HG03066 (cell line): ENCODE measurements around the gene CTSF.
"Not testable (repeated sequence)": the region's sequence is repeated elsewhere in the genome, so short reads cannot be mapped to it uniquely, and the experiment has no call there.

Experiments
- ATAC-seq: cut with Tn5 transposase; IDR thresholded peaks from one replicate; pipeline ENCODE4 v1.9.1; 2021; ENCODE audit warnings: low read depth; ENCODE audit not compliant: unreplicated experiment

Gene CTSF

DNA sequence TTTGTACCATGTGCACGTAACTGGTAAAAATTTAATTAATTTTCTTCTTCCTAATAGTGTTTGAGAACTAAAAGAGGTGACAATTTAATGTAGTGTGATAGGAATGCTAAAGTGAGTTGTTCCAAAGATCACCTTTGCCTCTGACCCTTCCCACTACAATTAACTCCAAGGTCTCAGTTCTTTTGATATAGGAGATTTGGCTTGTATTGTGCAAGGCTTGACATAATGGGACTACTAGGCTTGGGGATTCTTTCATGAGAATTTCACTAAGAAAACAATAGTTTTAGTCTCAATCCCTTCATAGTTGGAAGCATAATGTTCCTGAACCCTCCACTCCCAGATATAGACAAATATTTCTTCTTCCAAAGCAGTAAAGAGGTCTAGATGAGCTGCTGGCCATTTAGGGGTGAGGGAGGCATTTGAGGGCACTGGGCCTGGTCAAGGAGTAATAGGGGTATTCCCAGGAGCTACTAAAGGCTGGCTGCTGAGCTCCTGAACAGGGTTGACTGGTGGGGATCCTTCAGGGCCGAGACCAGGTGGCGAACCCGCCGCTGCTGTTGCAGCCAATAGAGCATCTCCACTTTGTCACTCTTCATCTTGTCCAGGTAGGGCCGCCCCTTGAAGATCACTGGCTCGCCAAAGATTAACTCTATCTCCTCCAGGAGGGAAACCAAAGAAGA, 21.7 kb upstream of the CTSF start:
- ATAC-seq = no peak

GRCh38 chr11:66589315-66589714, 20.9 kb upstream of the CTSF start:
- not testable (repeated sequence) for ATAC-seq

- ATAC-seq = no peak
These were observed 17.7 kb upstream of the CTSF start for GRCh38 chr11:66586136-66586535.

DNA sequence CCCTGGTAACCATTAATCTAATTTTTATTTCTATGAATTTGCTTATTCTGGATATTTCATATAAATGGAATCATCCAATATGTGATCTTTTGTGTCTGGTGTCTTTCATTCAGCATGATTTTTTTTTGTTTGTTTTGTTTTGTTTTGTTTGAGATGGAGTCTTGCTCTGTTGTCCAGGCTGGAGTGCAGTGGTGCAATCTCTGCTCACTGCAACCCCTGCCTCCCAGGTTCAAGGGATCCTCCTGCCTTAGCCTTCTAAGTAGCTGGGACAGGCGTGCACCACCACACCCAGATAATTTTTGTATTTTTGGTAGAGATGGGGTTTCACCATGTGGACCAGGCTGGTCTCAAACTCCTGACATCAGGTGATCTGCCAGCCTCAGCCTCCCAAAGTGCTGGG, 17.0 kb upstream of the CTSF start:
- ATAC-seq = not testable (repeated sequence)

GRCh38 chr11:66582565-66583147, 14.2 kb upstream of the CTSF start:
- ATAC-seq = not testable (repeated sequence)

GRCh38 chr11:66581261-66581660, 12.9 kb upstream of the CTSF start:
- no peak for ATAC-seq

GRCh38 chr11:66580803-66581202, 12.4 kb upstream of the CTSF start:
- no peak for ATAC-seq

DNA sequence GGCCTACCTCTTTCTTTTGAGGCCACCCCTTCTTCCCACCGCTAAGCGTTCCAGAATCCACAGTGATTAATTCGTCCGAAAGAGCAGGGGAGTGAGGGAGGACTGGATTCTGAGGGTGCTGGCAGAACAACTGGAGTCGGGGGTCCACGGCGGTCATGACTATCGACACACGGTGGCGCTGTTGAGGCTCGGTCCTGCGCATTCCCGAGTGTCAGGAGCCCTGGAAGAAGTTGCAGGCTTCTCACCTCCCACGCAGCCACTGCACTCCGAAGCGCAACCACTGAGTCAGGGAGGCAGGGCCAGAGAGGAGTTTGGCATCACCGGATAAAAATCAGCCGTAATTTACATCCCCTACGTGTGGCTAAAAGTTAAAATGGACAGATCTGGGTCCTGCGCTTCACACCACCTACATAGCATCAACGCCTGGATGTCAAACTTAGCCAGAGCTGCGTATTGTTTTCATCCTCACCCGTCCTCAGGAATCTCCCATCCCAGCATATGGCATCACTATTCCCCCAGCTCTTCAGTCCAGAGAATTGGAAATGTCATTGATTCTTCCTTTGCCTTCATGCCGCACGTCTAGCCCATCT, 10.7 kb upstream of the CTSF start:
- no peak for ATAC-seq

GRCh38 chr11:66570850-66571180, 2.4 kb upstream of the CTSF start:
- no peak for ATAC-seq

- no peak for ATAC-seq
These were observed 1.9 kb upstream of the CTSF start for GRCh38 chr11:66570079-66570849.

DNA sequence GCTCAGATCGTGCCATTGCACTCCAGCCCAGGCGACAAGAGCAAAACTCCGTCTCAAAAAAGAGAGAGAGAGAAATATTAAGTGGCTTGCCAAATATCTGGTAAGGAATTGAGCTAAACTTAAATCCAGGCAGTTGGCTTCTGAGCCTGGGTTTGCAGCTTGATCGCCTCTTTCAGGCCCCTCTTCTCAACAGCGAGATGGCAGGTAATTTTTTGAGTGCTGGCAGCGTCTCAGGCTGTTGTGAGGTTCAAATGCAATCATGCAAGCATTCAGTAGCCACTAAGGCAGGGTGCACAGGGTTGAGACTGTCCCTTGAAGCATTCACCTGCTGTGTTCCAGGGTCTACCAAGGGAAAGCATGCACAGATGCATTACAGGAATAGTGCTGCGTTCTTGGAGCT, 670 bp upstream of the CTSF start:
- no peak for ATAC-seq

GRCh38 chr11:66567787-66568123, 651 bp downstream of the CTSF start:
- no peak for ATAC-seq

GRCh38 chr11:66566221-66566620, 2.2 kb downstream of the CTSF start:
- ATAC-seq = no peak

DNA sequence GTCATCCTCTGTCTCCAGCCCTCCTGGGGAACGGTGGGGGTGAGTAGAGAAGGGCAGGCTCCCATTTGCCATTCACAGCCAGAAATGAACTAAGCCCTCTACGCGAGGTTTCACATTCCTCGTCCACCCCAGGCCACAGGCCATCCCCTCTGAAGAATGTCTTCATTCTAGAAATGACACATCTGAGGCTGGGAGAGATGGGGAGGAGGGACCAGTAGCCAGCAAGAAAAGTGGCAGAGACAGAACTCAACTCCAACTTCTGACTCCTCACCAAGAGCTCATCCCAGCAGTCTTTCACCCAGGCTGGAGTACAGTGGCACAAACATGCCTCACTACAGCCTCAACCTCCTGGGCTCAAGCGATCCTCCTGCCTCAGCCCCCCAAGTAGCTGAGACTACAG, 3.4 kb downstream of the CTSF start:
- ATAC-seq = no peak

GRCh38 chr11:66564538-66564937, 3.9 kb downstream of the CTSF start:
- ATAC-seq = no peak

GRCh38 chr11:66563832-66564231, 4.6 kb downstream of the CTSF start:
- no peak for ATAC-seq

- ATAC-seq = no peak
These were observed 5.4 kb downstream of the CTSF start for GRCh38 chr11:66562907-66563583.

DNA sequence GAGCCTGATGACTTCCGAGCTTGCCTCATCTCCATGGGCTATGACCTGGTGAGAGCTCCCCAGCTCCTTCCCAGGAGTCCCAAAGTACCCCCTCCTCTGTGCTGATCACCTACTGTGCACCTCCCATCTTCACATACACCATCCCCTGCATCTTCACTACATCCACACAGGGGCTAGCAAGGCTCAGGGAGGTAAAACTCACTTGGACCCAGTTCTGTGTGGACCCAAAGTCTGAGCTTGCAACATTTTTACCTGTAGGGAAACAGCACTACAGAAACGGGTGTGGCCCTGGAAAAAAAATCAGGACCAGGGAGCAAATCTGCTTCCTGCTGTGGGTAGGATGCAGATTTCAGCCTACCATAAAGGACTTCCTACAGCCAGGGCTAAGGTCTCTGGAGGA, 6.1 kb downstream of the CTSF start:
- no peak for ATAC-seq

- ATAC-seq = no peak
These were observed 6.5 kb downstream of the CTSF start for GRCh38 chr11:66561975-66562248.

DNA sequence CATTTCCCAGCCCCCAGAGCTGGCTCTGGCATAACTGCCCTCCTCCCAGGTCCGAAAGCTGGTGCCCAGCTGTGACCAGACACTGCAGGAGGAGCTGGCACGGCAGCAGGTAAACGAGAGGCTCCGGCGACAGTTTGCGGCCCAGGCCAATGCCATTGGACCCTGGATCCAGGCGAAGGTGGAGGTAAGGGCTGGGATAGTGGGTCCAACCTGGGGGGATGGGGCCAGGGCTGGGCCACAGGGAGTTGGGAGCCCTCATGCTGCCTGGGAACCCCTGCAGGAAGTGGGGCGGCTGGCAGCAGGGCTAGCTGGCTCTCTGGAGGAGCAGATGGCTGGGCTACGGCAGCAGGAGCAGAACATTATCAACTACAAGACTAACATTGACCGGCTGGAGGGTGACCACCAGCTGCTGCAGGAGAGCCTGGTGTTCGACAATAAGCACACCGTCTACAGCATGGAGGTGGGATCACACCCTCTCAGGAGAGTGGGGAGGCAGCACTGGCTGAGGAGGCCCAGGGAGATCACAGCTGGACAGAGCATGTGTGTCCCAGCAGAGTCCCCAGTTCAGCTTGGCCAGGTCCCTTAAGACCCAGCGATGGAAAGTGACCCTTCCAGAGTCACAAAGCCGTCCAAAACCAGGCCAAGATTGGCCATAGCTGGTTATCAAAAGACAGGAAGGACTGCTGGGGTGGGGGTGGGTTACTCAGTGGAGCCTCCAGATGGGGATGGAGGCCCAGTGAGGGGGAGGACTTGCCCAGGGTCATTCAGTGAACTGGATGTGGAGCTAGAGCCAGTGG, 7.0 kb downstream of the CTSF start:
- no peak for ATAC-seq
